HG03521 (cell line): ENCODE measurements around the gene KRTAP4-16.
"Not testable (repeated sequence)": the region's sequence is repeated elsewhere in the genome, so short reads cannot be mapped to it uniquely, and the experiment has no call there.

Experiments
- ATAC-seq: cut with Tn5 transposase; IDR thresholded peaks from one replicate; pipeline ENCODE4 v1.9.1; 2021; ENCODE audit warnings: mild to moderate bottlenecking, moderate library complexity; ENCODE audit not compliant: unreplicated experiment

KRTAP4-16 gene

DNA sequence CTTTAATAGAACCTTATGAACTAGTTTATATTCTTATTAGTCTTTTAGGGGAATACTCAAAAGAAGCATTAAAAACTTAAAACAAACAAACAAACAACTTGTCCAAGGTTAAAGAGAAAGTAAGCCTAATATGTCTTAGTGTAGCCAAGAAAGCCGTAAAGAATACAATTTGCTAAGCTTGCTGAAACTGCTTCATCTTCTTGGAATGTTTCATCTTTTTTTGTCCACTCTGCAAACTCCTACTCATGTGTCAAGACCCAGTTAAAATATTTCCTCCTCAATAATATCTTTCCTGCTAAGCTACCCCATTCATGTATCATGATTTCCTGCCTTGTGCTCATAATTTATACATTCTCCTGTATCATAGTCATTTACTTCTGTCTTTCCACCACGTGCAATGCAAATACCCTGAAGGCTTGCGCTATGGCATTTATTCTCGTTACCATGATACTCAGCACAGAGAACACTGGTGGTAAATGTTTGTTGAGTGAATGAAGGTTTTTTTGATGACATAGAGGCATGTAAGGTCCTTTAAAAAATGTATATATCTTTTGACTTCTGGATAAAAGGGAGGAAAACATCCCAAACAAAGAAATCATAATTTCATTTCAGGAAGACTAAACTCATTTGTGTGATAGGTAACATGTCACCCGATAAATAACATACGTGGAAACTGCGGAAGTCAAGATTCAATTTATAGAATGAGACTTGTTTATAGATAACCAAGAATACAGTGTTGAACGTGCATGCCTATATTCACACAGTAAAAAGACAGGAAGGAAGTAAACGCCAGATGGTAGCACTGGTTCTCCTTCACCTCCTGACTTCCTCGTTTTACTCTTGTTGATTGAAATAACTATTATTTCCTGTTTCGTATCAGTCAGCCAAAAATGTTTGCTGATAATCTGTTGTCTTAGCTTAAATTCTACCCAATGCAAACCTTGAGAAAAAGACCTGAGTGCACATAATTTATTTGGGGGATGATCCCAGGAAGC lies 18.0 kb upstream of the KRTAP4-16 start:
- not testable (repeated sequence) for ATAC-seq

DNA sequence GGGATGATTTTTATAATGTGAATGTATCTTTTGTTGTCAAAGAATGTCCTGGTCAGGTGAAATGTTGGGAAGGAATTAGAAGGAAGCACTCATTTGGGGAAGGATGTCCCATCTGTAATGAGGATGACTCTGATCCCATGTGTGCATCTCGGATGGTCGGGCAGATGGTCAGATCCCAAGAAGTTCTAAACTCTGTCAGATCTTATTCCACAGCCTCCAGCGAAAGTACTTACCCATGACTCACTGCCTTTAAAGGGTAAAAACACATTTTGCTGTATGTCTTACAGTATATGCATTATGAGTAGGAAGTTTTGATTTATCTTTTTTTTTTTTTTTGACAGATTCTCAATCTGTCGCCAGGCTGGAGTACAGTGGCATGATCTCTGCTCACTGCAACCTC lies 16.7 kb upstream of the KRTAP4-16 start:
- no peak for ATAC-seq

DNA sequence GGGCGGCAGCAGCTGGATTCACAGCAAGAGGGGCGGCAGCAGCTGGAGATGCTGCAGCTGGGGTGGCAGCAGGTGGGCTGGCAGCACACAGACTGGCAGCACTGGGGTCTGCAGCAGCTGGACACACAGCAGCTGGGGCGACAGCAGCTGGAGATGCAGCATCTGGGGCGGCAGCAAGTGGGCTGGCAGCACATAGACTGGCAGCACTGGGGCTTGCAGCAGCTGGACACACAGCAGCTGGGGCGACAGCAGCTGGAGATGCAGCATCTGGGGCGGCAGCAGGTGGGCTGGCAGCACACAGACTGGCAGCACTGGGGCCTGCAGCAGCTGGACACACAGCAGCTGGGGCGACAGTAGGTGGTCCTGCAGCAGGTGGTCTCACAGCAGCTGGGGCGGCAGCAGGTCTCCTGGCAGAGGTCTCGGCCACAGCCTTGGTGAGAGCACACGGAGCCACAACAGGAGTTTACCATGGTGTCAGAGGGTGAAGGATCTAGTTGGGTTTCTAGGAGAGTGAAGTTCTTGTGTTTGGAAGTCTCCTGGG lies 15.9 kb upstream of the KRTAP4-16 start, which contains the start of gene KRTAP4-11:
TSS of gene KRTAP4-11 (minus strand) at position 528 of the 541 bp plus-strand sequence. CDS start at position 470, 58 bp downstream.
- ATAC-seq = not testable (repeated sequence)

DNA sequence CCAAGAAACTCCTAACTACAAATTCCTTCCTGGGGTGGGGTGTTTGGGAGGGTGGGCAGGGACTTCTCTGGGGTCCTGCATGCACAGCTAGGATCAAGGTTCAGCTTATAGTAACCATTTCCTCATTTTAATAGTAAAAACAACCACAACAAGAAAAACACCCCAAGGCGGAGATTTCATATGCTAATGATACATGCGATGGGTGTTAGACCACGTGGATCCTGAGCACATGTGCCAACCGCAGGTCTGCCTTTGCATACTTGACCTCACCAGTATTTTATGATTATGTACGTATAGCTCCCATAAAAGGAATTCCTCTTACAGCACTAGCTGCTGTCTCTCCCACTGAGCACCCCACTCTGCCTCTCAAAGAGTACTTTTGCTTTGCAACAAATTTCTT lies 14.3 kb upstream of the KRTAP4-16 start:
- no peak for ATAC-seq

DNA sequence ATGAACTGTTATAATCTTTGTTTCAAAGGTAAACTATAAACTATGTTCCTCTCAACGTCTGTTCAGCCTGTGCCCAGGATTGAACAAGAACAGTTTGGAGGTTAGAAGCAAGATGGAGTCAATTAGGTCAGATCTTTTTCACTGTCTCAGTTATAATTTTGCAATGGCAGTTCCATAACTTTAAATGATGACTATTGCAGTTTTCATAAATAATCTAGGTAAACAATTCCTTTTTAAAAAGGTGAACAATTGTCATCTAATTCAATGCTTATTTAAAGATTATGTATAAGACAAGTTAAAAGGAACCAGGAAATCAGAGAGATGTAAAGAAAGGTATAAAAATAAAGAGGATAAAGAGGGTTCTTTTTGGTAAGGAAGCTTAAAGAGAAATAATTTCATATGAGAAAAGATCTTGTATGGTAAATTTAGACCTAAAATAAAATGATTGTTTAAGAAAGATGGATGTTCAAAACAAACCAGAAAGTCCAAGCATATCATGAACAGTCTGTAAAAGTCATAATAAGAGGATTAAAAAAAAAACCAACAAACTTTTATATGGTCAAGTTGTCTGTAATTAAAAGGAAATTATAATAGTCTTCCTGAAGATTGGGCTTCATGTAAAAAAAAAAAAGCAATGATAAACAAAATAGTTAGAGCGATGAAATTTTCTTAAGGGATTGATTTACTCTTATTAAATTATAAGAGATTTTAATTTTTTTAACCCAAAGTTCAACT lies 9.3 kb upstream of the KRTAP4-16 start:
- no peak for ATAC-seq

DNA sequence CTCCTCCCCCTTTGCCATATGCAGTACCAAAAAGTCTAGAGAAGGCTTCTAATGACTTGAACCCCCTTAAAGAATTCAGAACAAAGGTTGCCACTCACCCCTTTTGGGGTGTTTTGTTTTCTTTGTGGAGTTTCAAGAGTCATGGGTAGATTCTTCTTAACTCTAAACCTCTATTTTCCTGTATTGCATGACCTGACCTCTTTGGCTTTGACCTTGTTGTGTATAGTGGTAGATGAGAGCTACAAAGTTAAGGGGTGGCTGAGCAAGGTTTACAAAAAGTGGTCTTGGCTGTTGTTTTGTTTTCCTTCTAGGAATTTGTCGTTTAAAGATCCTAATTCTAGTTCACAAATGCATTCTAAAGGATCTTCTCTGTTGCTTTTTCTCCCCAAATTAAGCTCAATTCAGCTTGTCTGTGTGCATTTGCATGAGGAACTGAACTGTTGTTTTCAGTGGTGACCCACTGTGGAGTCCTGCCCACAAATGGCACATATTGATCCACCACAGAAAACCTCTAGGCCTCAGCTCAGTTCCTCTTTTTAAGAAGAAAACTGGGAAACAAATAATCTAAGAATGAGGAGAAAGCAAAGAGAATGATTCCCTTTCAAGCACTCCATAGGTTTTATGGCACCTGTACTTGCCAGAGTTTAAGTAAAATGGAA lies 6.8 kb upstream of the KRTAP4-16 start:
- ATAC-seq = not testable (repeated sequence)

DNA sequence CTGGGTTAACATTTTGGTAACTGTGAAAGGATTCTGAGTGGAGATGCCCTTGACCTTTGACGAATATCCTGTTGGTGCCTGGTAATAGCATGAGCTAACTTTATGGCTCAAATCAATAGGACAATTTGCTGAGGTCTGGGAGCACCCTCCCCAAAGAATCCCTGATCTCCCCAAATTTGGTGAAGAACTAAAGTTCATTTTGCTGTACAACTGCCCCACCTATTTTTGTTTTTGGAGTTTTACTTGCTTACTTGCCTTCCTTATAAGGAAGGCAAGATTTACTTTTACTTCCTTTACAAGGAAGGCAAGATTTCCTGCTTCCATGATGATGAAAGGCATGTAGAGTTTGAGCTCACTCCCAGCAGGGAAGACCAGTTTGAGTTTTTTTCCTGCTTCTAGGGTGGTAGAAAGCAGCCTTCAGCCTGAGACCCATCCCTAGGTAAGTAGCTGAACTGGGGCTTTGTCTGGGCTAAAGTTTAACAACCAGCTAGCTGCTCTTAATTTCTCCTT lies 6.0 kb upstream of the KRTAP4-16 start:
- no peak for ATAC-seq

DNA sequence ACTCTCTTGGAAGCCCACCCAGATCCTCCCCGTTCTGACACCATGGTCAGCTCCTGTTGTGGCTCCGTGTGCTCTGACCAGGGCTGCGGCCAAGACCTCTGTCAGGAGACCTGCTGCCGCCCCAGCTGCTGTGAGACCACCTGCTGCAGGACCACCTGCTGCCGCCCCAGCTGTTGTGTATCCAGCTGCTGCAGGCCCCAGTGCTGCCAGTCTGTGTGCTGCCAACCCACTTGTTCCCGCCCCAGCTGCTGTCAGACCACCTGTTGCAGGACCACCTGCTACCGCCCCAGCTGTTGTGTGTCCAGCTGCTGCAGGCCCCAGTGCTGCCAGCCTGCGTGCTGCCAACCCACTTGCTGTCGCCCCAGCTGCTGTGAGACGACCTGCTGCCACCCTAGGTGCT lies 3.3 kb upstream of the KRTAP4-16 start, which contains the start of gene KRTAP4-9:
TSS of gene KRTAP4-9 (plus strand) at position 43 of the 400 bp plus-strand sequence. CDS start at position 43, 0 bp downstream.
- ATAC-seq = not testable (repeated sequence)

DNA sequence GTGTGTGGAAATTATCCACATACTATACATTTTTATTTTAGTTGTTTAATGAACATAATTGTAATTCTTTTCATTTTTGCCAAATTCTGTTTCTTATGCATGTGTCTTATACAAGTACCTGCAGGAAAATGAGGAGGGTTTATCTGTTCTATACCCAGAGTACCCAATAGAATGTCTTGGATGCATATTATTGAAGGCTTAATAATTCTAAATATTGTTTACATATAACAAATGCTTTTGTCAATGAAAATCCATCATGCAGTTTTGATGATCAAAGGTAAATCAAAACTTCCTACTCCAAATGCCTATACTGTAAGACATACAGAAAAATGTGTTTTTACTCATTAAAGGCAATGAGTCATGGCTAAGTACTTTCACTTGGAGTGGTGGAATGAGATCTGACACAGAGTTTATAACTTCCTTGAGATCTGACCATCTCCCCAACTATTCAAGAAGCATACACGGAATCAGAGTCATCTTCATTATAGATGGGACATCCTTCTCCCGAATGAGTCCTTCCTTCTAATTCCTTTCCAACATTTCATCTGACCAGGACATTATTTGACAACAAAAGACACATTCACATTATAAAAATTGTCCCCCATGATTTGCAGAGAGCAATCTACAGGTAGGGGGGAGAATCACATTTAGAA lies 2.5 kb upstream of the KRTAP4-16 start:
- ATAC-seq = not testable (repeated sequence)

DNA sequence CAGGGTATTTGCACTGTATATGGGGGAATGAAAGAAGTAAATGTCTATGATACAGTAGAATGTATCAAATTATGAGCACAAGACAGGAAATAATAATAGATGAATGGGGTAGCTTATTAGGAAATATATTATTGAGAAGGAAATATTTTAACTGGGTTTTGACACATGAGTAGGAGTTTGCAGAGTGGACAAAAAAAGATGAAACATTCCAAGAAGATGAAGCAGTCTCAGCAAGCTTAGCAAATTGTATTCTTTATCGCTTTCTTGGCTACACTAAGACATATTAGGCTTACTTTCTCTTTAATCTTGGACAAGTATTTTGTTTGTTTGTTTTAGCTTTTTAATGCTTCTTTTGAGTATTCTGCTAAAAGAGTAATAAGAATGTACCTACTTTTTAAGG lies 1.9 kb upstream of the KRTAP4-16 start:
- no peak for ATAC-seq

DNA sequence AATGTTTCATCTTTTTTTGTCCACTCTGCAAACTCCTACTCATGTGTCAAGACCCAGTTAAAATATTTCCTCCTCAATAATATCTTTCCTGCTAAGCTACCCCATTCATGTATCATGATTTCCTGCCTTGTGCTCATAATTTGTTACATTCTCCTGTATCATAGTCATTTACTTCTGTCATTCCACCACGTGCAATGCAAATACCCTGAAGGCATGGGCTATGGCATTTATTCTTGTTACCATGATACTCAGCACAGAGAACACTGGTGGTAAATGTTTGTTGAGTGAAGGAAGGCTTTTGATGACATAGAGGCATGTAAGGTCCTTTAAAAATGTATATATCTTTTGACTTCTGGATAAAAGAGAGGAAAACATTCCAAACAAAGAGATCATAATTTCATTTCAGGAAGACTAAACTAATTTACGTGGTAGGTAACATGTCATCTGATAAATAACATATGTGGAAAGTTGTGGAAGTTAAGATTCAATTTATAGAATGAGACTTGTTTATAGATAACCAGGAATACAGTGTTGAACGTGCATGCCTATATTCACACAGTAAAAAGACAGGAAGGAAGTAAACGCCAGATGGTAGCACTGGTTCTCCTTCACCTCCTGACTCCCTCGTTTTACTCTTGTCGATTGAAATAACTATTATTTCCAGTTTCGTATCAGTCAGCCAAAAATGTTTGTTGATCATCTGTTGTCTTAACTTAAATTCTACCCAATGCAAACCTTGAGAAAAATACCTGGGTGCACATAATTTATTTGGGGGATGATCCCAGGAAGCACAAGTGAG lies 2.1 kb downstream of the KRTAP4-16 start:
- ATAC-seq = not testable (repeated sequence)

DNA sequence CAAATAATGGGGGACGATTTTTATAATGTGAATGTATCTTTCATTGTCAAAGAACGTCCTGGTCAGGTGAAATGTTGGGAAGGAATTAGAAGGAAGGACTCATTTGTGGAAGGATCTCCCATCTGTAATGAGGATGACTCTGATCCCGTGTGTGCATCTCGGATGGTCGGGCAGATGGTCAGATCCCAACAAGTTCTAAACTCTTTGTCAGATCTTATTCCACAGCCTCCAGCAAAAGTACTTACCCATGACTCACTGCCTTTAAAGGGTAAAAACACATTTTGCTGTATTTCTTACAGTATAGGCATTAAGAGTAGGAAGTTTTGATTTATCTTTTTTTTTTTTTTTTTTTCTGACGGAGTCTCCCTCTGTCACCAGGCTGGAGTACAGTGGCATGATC lies 3.5 kb downstream of the KRTAP4-16 start:
- ATAC-seq = no peak

DNA sequence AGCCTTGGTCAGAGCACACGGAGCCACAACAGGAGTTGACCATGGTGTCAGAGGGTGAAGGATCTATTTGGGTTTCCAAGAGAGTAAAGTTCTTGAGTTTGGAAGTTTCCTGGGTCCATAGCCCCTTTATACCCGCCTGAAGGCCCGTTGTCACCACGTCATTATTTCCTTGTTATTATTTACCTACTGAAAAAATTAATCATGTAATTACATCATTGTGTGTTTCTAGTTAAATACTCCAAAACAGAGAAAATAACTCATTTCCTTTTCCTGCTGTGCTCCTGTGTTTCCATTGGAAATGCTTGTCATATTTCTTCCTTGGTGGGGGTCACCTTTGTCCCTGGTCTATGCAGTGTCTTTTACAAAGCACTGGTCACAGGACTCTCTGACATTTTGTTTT lies 4.0 kb downstream of the KRTAP4-16 start, which contains the start of gene KRTAP4-8:
TSS of gene KRTAP4-8 (minus strand) at position 101 of the 400 bp plus-strand sequence. CDS start at position 43, 58 bp downstream.
- ATAC-seq = no peak

DNA sequence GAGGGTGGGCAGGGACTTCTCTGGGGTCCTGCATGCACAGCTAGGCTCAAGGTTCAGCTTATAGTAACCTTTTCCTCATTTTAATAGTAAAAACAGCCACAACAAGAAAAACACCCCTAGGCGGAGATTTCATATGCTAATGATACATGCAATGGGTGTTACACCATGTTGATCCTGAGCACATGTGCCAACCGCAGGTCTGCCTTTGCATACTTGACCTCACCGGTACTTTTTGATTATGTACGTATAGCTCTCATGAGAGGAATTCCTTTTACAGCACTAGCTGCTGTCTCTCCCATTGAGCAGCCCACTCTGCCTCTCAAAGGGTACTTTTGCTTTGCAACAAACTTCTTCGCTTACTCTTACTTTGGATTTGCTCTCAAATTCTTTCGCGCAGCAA lies 6.0 kb downstream of the KRTAP4-16 start:
- ATAC-seq = no peak

DNA sequence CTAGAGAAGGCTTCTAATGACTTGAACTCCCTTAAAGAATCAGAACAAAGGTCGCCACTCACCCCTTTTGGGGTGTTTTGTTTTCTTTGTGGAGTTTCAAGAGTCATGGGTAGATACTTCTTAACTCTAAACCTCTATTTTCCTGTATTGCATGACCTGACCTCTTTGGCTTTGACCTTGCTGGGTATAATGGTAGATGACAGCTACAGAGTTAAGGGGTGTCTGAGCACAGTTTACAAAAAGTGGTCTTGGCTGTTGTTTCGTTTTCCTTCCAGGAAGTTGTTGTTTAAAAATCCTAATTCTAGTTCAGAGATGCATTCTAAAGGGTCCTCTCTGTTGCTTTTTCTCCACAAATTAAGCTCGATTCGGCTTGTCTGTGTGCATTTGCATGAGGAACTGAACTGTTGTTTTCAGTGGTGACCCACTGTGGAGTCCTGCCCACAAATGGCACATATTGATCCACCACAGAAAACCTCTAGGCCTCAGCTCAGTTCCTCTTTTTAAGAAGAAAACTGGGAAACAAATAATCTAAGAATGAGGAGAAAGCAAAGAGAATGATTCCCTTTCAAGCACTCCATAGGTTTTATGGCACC lies 13.2 kb downstream of the KRTAP4-16 start:
- not testable (repeated sequence) for ATAC-seq

DNA sequence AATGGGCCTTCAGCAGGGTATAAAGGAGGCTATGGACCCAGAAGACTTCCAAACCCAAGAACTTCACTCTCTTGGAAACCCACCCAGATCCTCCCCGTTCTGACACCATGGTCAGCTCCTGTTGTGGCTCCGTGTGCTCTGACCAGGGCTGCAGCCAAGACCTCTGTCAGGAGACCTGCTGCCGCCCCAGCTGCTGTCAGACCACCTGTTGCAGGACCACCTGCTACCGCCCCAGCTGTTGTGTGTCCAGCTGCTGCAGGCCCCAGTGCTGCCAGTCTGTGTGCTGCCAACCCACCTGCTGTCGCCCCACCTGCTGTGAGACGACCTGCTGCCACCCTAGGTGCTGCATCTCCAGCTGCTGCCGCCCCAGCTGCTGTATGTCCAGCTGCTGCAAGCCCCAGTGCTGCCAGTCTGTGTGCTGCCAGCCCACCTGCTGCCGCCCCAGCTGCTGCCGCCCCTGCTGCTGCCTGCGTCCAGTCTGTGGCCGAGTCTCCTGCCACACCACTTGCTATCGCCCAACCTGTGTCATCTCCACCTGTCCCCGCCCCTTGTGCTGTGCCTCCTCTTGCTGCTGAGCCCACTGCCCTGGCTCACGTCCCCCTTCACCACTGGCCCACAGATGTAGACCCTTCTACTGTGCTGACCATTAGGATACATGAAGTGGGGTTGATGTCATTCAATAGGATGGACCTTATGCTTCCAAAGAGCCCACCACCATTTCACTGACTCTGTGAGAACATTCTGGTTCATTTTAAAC lies 17.7 kb downstream of the KRTAP4-16 start, which contains the start of gene KRTAP4-7:
TSS of gene KRTAP4-7 (plus strand) at position 51 of the 757 bp plus-strand sequence. CDS start at position 108, 57 bp downstream.
- ATAC-seq = not testable (repeated sequence)

DNA sequence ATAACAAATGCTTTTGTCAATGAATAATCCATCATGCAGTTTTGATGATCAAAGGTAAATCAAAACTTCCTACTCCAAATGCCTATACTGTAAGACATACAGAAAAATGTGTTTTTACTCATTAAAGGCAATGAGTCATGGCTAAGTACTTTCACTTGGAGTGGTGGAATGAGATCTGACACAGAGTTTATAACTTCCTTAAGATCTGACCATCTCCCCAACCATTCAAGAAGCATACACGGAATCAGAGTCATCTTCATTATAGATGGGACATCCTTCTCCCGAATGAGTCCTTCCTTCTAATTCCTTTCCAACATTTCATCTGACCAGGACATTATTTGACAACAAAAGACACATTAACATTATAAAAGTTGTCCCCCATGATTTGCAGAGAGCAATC lies 18.6 kb downstream of the KRTAP4-16 start:
- not testable (repeated sequence) for ATAC-seq

DNA sequence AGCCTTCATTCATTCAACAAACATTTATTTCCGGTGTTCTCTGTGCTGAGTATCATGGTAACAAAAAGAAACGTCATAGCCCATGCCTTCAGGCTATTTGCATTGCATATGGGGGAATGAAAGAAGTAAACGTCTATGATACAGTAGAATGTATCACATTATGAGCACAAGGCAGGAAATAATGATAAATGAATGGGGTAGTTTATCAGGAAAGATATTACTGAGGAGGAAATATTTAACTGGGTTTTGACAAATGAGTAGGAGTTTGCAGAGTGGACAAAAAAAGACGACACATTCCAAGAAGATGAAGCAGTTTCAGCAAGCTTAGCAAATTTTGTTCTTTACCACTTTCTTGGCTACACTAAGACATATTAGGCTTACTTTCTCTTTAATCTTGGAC lies 19.4 kb downstream of the KRTAP4-16 start:
- no peak for ATAC-seq
